22Rv1 (cell line): Measurements from ENCODE around the gene CELF2.

Experiments used
- CTCF ChIP-seq: fragments of 450-650 bp; IDR thresholded peaks from 2 replicates; pipeline ENCODE4 v1.5.1; 2017; ENCODE audit warnings: mild to moderate bottlenecking
- ZFX ChIP-seq: fragments of 450-650 bp; IDR thresholded peaks from 2 replicates; pipeline ENCODE4 v1.6.1; 2017; ENCODE audit warnings: antibody characterized with exemption, borderline replicate concordance

- no peak for TF ChIP-seq CTCF
- no peak for TF ChIP-seq ZFX
These were observed 40.3 kb upstream of the CELF2 start for GRCh38 chr10:10977226-10977956.
